ENCODE measurements around the gene MOB4.
A peak's percentile ranks its signal among the peaks of the same experiment; 100 is the strongest.
"Not testable (repeated sequence)": the region's sequence is repeated elsewhere in the genome, so short reads cannot be mapped to it uniquely, and the experiment has no call there.

The MOB4 gene

GRCh38 chr2:197515739-197516392, at the start of gene MOB4:
TSS of gene MOB4 (plus strand) at chr2:197516066. CDS start at chr2:197516087, 21 bp downstream.
- peak; percentile 95 for DNase-seq (ENCODE audit: low read depth)

- DNase-seq (ENCODE audit: low read depth) = no peak
Observed at GRCh38 chr2:197472166-197472565, 43.7 kb upstream of the MOB4 start.

- DNase-seq (ENCODE audit: low read depth) = no peak
Observed at GRCh38 chr2:197477797-197478196, 38.1 kb upstream of the MOB4 start.

GRCh38 chr2:197480165-197481036, 35.5 kb upstream of the MOB4 start:
- DNase-seq (ENCODE audit: low read depth) = no peak

- not testable (repeated sequence) for DNase-seq (ENCODE audit: low read depth)
Observed at GRCh38 chr2:197484248-197484647, 31.6 kb upstream of the MOB4 start.

GRCh38 chr2:197486175-197486574, 29.7 kb upstream of the MOB4 start:
- DNase-seq (ENCODE audit: low read depth) = no peak

- DNase-seq (ENCODE audit: low read depth) = no peak
Observed at GRCh38 chr2:197487385-197487784, 28.5 kb upstream of the MOB4 start.

- no peak for DNase-seq (ENCODE audit: low read depth)
Observed at GRCh38 chr2:197495433-197496134, 20.3 kb upstream of the MOB4 start.

- no peak for DNase-seq (ENCODE audit: low read depth)
Observed at GRCh38 chr2:197496695-197497094, 19.2 kb upstream of the MOB4 start.

- DNase-seq (ENCODE audit: low read depth) = no peak
Observed at GRCh38 chr2:197497326-197497725, 18.5 kb upstream of the MOB4 start.

GRCh38 chr2:197498235-197498936, 17.5 kb upstream of the MOB4 start:
- peak; percentile 14 for DNase-seq (ENCODE audit: low read depth)

GRCh38 chr2:197498937-197499593, 16.8 kb upstream of the MOB4 start:
- DNase-seq (ENCODE audit: low read depth) = peak; percentile 64

- DNase-seq (ENCODE audit: low read depth) = peak; percentile 100
Observed at GRCh38 chr2:197499594-197500502, 16.0 kb upstream of the MOB4 start, which contains the start of the genes HSPD1 and HSPE1. TSS of gene HSPD1 (minus strand) at chr2:197499840. CDS start at chr2:197498848, 992 bp downstream. TSS of gene HSPE1 (plus strand) at chr2:197500379. CDS start at chr2:197500437, 58 bp downstream.

GRCh38 chr2:197500503-197501131, 15.2 kb upstream of the MOB4 start:
- DNase-seq (ENCODE audit: low read depth) = peak; percentile 16

GRCh38 chr2:197502201-197502600, 13.7 kb upstream of the MOB4 start:
- DNase-seq (ENCODE audit: low read depth) = no peak

- DNase-seq (ENCODE audit: low read depth) = no peak
Observed at GRCh38 chr2:197502685-197503084, 13.2 kb upstream of the MOB4 start.

GRCh38 chr2:197504000-197504399, 11.9 kb upstream of the MOB4 start:
- no peak for DNase-seq (ENCODE audit: low read depth)

GRCh38 chr2:197504512-197504911, 11.4 kb upstream of the MOB4 start:
- DNase-seq (ENCODE audit: low read depth) = no peak

GRCh38 chr2:197506658-197507057, 9.2 kb upstream of the MOB4 start:
- no peak for DNase-seq (ENCODE audit: low read depth)

GRCh38 chr2:197513915-197514314, 2.0 kb upstream of the MOB4 start:
- DNase-seq (ENCODE audit: low read depth) = no peak

All from EH (cell line).